Progenitor cell of endocrine pancreas (in vitro differentiated cells): ENCODE measurements around the gene SLC2A13. TPM values are rescaled to one million over a fixed set of nuclear protein-coding genes. Genes with fewer than 3 reads are reported as not detected.

Experiments used
- DNase-seq: peaks from one replicate; pipeline ENCODE4 v3.0.0; 2021; ENCODE audit warnings: low spot score; ENCODE audit not compliant: unreplicated experiment
- H3K27ac Mint-ChIP-seq: 2 replicates; pipeline ENCODE4 v1.8.0; 2021; ENCODE audit warnings: mild to moderate bottlenecking, moderate library complexity, mixed read lengths
- H3K27me3 Mint-ChIP-seq: 2 replicates; pipeline ENCODE4 v1.8.0; 2021; ENCODE audit warnings: mixed read lengths
- H3K36me3 Mint-ChIP-seq: 2 replicates; pipeline ENCODE4 v1.8.0; 2022; ENCODE audit warnings: mixed read lengths; ENCODE audit not compliant: insufficient read depth
- H3K4me1 Mint-ChIP-seq: 2 replicates; pipeline ENCODE4 v1.8.0; 2021; ENCODE audit warnings: low read depth, mixed read lengths
- H3K4me3 Mint-ChIP-seq: 2 replicates; pipeline ENCODE4 v1.8.0; 2021; ENCODE audit warnings: low read depth, mild to moderate bottlenecking, moderate library complexity, mixed read lengths
- H3K9me3 Mint-ChIP-seq: 2 replicates; pipeline ENCODE4 v1.8.0; 2021; ENCODE audit warnings: low read depth, mixed read lengths
- CTCF ChIP-seq: fragments of 200-600 bp; sonication (generic); IDR thresholded peaks from one replicate; pipeline ENCODE4 v1.5.0; 2021; ENCODE audit warnings: antibody characterized with exemption, mild to moderate bottlenecking; ENCODE audit not compliant: unreplicated experiment
- total RNA-seq: library from RNA; stranded (reverse); gene quantifications from 2 replicates; pipeline ENCODE4 v1.2.1, GENCODE V29; 2021

Gene SLC2A13
- total RNA-seq, 1 donor from 2014 or later, result 7.4 TPM

GRCh38 chr12:39713552-39713951 lies 392.3 kb downstream of the SLC2A13 start:
- no peak for TF ChIP-seq CTCF
- no peaks in the 10 kb centered on the region for H3K27me3 Mint-ChIP-seq
- no peaks in the 10 kb centered on the region for H3K36me3 Mint-ChIP-seq
- H3K27ac Mint-ChIP-seq, result no peak overlapping the region
- peaks cover 7% of the 10 kb centered on the region for H3K9me3 Mint-ChIP-seq
- no peak for DNase-seq
- H3K4me3 Mint-ChIP-seq, result no peak overlapping the region
- no peaks in the 10 kb centered on the region for H3K4me1 Mint-ChIP-seq

- H3K4me1 Mint-ChIP-seq, result no peaks in the 10 kb centered on the region
- H3K9me3 Mint-ChIP-seq, result peaks cover 7% of the 10 kb centered on the region
- H3K27ac Mint-ChIP-seq, result no peak overlapping the region
- no peak for TF ChIP-seq CTCF
- no peak for DNase-seq
- H3K4me3 Mint-ChIP-seq, result no peak overlapping the region
- H3K27me3 Mint-ChIP-seq, result no peaks in the 10 kb centered on the region
- no peaks in the 10 kb centered on the region for H3K36me3 Mint-ChIP-seq
These were observed 393.5 kb downstream of the SLC2A13 start for GRCh38 chr12:39712334-39712733.

Other genes with a start within 250 kb of the SLC2A13 start
- 0.49 and 0.72 TPM in 2 replicates for gene LRRK2, start 118.9 kb upstream of the SLC2A13 start, total RNA-seq